ENCODE results near the gene SNRPA1. TPM values are rescaled to one million over a fixed set of nuclear protein-coding genes. Genes with fewer than 3 reads are reported as not detected.

Gene SNRPA1
- total and polyA plus RNA-seq, 9 of the 15 experiments (the other 6 are each of a cell fraction or from before 2014, with no cell fraction given) = 62.7 to 245 (median 189) TPM

DNA sequence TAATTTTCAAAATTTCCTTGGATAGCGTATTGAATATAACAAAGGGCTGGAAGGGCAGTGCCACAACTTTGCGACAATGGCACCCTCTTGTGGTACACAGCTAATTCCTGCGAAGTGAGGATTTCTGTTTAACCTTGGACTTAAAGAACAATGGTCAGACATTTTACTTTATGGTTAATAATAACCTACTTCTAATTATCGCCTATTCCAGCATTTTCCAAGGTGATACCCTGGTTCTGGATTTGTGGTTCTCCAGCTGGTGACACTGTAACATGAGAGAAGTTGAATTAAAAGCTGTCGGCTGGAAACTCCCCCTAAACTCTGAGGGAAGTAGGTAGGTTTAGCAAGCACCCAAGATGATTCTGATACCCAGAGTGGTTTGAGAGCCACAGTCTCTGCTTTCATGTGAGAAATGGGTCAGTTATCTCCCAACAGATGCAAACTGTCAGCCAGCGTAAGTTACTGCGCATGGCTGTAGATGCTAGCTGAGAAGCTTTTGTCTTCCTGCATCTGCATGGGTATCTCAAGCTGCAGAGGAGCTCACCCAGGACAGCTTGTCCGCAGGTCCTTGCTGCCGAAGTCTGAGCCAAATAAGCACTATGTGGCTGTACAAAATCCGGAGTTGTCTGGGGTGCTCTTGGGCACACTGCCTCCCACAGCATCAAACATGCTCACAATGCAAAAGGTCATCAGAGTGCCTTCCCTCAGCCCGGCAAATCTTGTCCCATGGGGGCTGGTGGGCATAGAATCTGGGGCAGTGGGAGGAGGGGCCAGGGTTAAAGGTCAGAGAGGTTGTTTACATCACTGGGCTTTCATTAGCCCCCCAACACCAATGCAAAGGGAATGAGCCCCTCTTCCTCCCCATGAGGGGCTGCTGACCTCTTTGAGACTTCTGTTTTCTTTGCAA is 36.6 kb downstream of the SNRPA1 start (continued):
- TF ChIP-seq ZNF609 (CRISPR knock-in tag; IDR thresholded peaks at IDR 0.05; ENCODE audit: borderline replicate concordance) (no peak), MED1 (CRISPR knock-in tag; IDR thresholded peaks at IDR 0.05; ENCODE audit: borderline replicate concordance) (no peak), HMGN3 (IDR thresholded peaks at IDR 0.05; ENCODE audit: borderline replicate concordance, extremely low read depth, insufficient read length, low read depth, low read length) (no peak), DEAF1 (CRISPR knock-in tag; IDR thresholded peaks at IDR 0.05) (peak; percentile 87), CC2D1A (IDR thresholded peaks at IDR 0.05) (peak; percentile 46; the same call in 1 of the 2 replicates), ZNF23 (CRISPR knock-in tag; IDR thresholded peaks at IDR 0.05) (no peak), USF2 (CRISPR knock-in tag; IDR thresholded peaks at IDR 0.05) (no peak), ZNF696 (CRISPR knock-in tag; conservative IDR thresholded peaks at IDR 0.05) (no peak), RBFOX2 (IDR thresholded peaks at IDR 0.05; ENCODE audit: low read depth, low read length) (no peak)
- TF ChIP-seq, protein P1, sequence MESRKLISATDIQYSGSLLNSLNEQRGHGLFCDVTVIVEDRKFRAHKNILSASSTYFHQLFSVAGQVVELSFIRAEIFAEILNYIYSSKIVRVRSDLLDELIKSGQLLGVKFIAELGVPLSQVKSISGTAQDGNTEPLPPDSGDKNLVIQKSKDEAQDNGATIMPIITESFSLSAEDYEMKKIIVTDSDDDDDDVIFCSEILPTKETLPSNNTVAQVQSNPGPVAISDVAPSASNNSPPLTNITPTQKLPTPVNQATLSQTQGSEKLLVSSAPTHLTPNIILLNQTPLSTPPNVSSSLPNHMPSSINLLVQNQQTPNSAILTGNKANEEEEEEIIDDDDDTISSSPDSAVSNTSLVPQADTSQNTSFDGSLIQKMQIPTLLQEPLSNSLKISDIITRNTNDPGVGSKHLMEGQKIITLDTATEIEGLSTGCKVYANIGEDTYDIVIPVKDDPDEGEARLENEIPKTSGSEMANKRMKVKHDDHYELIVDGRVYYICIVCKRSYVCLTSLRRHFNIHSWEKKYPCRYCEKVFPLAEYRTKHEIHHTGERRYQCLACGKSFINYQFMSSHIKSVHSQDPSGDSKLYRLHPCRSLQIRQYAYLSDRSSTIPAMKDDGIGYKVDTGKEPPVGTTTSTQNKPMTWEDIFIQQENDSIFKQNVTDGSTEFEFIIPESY (CRISPR knock-in tag; IDR thresholded peaks at IDR 0.05) = 0 out of 2 replicates have a peak, but pooled peaks have one; percentile 14

All from K562 (cell line).